Karpas-422 (cell line): ENCODE results near the gene SMIM36. TPM values are rescaled to one million over a fixed set of nuclear protein-coding genes. Genes with fewer than 3 reads are reported as not detected.
"Not testable (repeated sequence)": the region's sequence is repeated elsewhere in the genome, so short reads cannot be mapped to it uniquely, and the experiment has no call there.

Source experiments
- DNase-seq: peaks from one replicate; pipeline ENCODE4 v3.0.0-alpha.2; 2015
- H2AFZ ChIP-seq: fragments of 200-600 bp; sonication (generic); 2 replicates; pipeline ENCODE4 v1.6.1; 2014; ENCODE audit warnings: antibody characterized with exemption, low read length, mixed read lengths
- H3K27ac ChIP-seq: fragments of 200-600 bp; sonication (generic); 2 replicates; pipeline ENCODE4 v1.5.1; 2014; ENCODE audit warnings: mild to moderate bottlenecking, low read length, moderate library complexity
- H3K27me3 ChIP-seq: fragments of 200-600 bp; sonication (generic); 2 replicates; pipeline ENCODE4 v1.6.1; 2014; ENCODE audit warnings: low read length, mixed read lengths
- H3K36me3 ChIP-seq: fragments of 200-600 bp; sonication (generic); 2 replicates; pipeline ENCODE4 v1.6.1; 2014; ENCODE audit warnings: low read length, mixed read lengths; ENCODE audit not compliant: insufficient read depth
- H3K4me1 ChIP-seq: fragments of 200-600 bp; sonication (generic); 2 replicates; pipeline ENCODE4 v1.6.1; 2014; ENCODE audit warnings: mild to moderate bottlenecking, low read length, mixed read lengths
- H3K4me2 ChIP-seq: fragments of 200-600 bp; sonication (generic); 2 replicates; pipeline ENCODE4 v1.6.1; 2014; ENCODE audit warnings: low read length, low read depth, mild to moderate bottlenecking; ENCODE audit not compliant: poor library complexity, severe bottlenecking
- H3K4me3 ChIP-seq: fragments of 200-600 bp; sonication (generic); 2 replicates; pipeline ENCODE4 v1.5.1; 2014; ENCODE audit warnings: mild to moderate bottlenecking, antibody characterized with exemption, low read length, mixed read lengths
- H3K79me2 ChIP-seq: fragments of 200-600 bp; sonication (generic); 2 replicates; pipeline ENCODE4 v1.6.1; 2014; ENCODE audit warnings: mild to moderate bottlenecking, low read length, mixed read lengths
- H3K9ac ChIP-seq: fragments of 200-600 bp; sonication (generic); 2 replicates; pipeline ENCODE4 v1.6.0; 2014; ENCODE audit warnings: low read length
- H3K9me2 ChIP-seq: fragments of 200-600 bp; sonication (generic), shearing (Covaris generic); replicated peaks from 2 replicates; pipeline ENCODE4 v1.6.0; 2014; ENCODE audit warnings: mild to moderate bottlenecking, low read length, moderate library complexity; ENCODE audit not compliant: insufficient read depth
- H3K9me3 ChIP-seq: fragments of 300-700, 200-600 bp; sonication (generic); 2 replicates; pipeline ENCODE4 v1.6.1; 2014; ENCODE audit warnings: low read length, mixed read lengths
- H4K20me1 ChIP-seq: fragments of 200-600 bp; sonication (generic); 2 replicates; pipeline ENCODE4 v1.6.1; 2014; ENCODE audit warnings: mild to moderate bottlenecking, antibody characterized with exemption, low read length, low read depth; ENCODE audit not compliant: insufficient read depth
- total RNA-seq: library from RNA; depleted of rRNA; stranded (reverse); fragments of >200 nt; shearing (Covaris generic); gene quantifications from 2 replicates; pipeline ENCODE4 v1.2.3, GENCODE V29; 2014; ENCODE audit warnings: low replicate concordance

The SMIM36 gene
- total RNA-seq, 1 experiment from 2014 or later = not detected

DNA sequence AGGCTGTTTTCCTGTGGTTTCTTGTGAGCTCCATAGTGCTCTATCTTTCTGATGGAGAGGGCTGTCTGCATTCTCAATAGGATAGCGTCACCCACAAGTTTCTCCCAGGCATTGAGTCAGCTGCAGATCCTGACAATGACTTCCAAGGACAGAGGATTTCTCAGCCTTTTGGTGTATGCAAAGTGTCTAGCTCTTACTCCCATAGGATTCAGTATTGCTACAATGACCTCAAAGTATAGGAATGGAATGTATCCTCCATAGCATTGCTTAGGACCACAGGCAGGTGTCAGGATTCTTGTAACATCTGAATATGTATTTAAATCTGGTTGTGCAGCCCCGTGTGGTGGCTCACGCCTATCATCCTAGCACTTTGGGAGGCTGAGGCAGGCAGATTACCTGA, 32.3 kb downstream of the SMIM36 start:
- Histone ChIP-seq H3K27ac (no peak overlapping the region), H3K4me2 (no peak overlapping the region), H3K9ac (no peak overlapping the region), H3K4me3 (no peak overlapping the region), H4K20me1 (no peaks in the 10 kb centered on the region), H3K27me3 (no peaks in the 10 kb centered on the region), H2AFZ (no peak overlapping the region), H3K36me3 (no peaks in the 10 kb centered on the region), H3K9me3 (no peaks in the 10 kb centered on the region), H3K9me2 (no peaks in the 10 kb centered on the region), H3K4me1 (peaks cover 4% of the 10 kb centered on the region), H3K79me2 (no peaks in the 10 kb centered on the region)
- no peak for DNase-seq

DNA sequence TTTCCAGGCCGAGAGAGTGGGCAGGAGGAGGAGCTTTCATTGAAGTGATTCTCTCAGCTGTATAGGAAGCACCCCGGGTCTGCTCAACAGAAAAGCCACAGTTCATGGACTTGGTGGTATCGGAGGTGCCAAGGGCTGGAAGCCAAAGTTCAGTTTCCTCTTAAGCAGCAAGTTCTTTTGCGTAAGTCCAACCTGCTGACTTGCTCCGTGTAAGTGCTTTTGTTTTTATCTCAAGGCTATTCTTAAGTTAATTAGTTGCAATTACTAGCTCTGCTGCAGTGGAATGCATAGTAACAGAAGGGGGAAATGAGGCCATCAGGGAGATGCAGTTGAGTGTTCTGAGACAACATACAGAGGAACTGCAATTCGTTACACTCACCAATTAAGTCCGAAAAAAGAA, 44.6 kb downstream of the SMIM36 start:
- H3K79me2 ChIP-seq = no peaks in the 10 kb centered on the region
- H3K36me3 ChIP-seq = no peaks in the 10 kb centered on the region
- no peak overlapping the region for H3K4me3 ChIP-seq
- no peak overlapping the region for H3K9ac ChIP-seq
- H3K27ac ChIP-seq = no peak overlapping the region
- no peaks in the 10 kb centered on the region for H4K20me1 ChIP-seq
- no peak for DNase-seq
- H3K4me2 ChIP-seq = no peak overlapping the region
- H3K9me3 ChIP-seq = no peaks in the 10 kb centered on the region
- H3K4me1 ChIP-seq = peaks cover 8% of the 10 kb centered on the region
- no peaks in the 10 kb centered on the region for H3K9me2 ChIP-seq
- no peak overlapping the region for H2AFZ ChIP-seq
- no peaks in the 10 kb centered on the region for H3K27me3 ChIP-seq

DNA sequence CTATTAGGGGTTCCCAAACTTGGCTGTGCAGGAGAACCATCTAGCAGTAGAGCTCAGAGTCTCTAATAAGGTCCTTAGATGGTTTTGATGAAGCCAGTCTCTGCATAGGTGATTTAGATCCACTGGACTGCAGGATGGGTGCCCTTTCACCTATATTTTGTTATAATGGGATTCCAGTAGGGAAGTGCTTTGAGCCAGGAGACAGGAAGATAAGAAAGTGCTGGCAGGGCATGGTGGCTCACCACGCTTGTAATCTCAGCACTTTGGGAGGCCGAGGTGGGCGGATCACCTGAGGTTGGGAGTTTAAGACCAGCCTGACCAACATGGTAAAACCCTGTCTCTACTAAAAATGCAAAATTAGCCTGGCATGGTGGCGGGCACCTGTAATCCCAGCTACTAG, 45.5 kb downstream of the SMIM36 start:
- not testable (repeated sequence) for H3K9ac ChIP-seq, H3K9me3 ChIP-seq

DNA sequence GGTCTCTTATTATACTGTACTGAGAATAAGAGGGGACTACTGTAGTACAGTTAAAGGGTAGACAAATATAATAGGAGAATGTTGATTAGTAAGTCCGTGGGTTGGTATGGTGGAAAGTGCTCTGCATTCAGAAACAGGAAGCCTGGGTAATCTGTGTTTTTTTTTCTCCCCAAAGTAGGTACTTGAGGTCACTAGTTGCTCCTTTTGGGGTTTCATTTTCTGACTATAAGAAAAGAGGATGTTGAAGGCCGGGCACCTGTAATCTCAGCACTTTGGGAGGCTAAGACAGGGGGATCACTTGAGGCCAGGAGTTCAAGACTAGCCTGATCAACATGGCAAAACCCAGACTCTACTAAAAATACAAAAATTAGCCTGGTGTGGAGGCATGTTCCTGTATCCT, 47.7 kb downstream of the SMIM36 start:
- Histone ChIP-seq H3K9me3 (no peaks in the 10 kb centered on the region), H3K9ac (no peak overlapping the region), H3K9me2 (no peaks in the 10 kb centered on the region), H3K4me1 (peaks cover 8% of the 10 kb centered on the region), H3K79me2 (no peaks in the 10 kb centered on the region), H3K27ac (no peak overlapping the region), H4K20me1 (no peaks in the 10 kb centered on the region), H3K4me3 (no peak overlapping the region), H2AFZ (no peak overlapping the region), H3K27me3 (no peaks in the 10 kb centered on the region), H3K4me2 (no peak overlapping the region), H3K36me3 (no peaks in the 10 kb centered on the region)
- DNase-seq = peak; percentile 56

More for the DNA sequence above, 45.5 kb downstream of the SMIM36 start:
- H3K9me2 ChIP-seq, H3K4me1 ChIP-seq, H3K36me3 ChIP-seq, H3K27me3 ChIP-seq, DNase-seq, H3K79me2 ChIP-seq, H3K27ac ChIP-seq, H2AFZ ChIP-seq, H3K4me3 ChIP-seq, H4K20me1 ChIP-seq, H3K4me2 ChIP-seq: not testable (repeated sequence)

DNA sequence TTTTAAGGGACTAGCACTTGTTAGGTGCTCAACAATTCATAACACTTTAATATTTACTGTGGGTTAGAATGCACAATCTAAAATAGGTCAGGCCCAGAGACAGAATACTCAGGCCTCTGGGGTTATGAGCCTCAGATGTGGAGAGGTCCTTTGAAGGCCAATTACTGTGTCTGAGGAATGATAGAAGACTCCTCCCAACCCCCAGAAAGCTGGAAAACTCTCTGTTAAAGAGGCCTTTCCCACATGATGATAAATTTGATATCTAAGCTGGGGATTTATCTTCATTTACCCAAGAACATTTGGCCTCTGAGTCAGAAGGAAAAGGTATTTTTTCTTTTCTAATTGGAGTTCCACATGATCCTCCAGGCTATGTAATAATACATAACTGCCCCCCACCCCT, 48.5 kb downstream of the SMIM36 start:
- no peak overlapping the region for H3K9ac ChIP-seq

DNA sequence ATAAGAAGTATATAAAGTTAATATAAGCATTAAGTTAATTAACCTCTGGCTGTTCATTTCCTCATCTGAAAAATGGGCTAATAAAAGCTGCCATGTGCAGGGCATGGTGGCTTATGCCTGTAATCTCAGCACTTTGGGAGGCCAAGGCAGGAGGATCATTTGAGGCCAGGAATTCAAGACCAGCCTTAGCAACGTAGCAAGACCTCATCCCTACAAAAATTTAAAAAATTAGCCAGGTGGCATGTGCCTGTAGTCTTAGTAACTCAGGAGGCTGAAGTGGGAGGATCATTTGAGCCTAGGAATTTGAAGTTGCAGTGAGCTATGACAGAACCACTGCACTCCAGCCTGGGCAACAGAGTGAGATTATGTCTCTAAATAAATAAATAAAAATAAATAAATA, 49.0 kb downstream of the SMIM36 start:
- Histone ChIP-seq H3K4me3 (no peak overlapping the region), H3K27ac (no peak overlapping the region), H3K9me3 (no peaks in the 10 kb centered on the region), H2AFZ (no peak overlapping the region), H3K4me2 (no peak overlapping the region), H3K79me2 (no peaks in the 10 kb centered on the region), H3K4me1 (peaks cover 8% of the 10 kb centered on the region), H3K9ac (no peak overlapping the region), H4K20me1 (no peaks in the 10 kb centered on the region), H3K9me2 (no peaks in the 10 kb centered on the region), H3K27me3 (no peaks in the 10 kb centered on the region), H3K36me3 (no peaks in the 10 kb centered on the region)
- no peak for DNase-seq

More for the DNA sequence above, 48.5 kb downstream of the SMIM36 start:
- Histone ChIP-seq H3K27me3 (no peaks in the 10 kb centered on the region), H3K36me3 (no peaks in the 10 kb centered on the region), H3K27ac (no peak overlapping the region), H2AFZ (no peak overlapping the region), H3K4me1 (peaks cover 8% of the 10 kb centered on the region), H3K4me3 (no peak overlapping the region), H3K9me2 (no peaks in the 10 kb centered on the region), H3K4me2 (no peak overlapping the region), H3K9me3 (no peaks in the 10 kb centered on the region), H3K79me2 (no peaks in the 10 kb centered on the region), H4K20me1 (no peaks in the 10 kb centered on the region)
- no peak for DNase-seq

DNA sequence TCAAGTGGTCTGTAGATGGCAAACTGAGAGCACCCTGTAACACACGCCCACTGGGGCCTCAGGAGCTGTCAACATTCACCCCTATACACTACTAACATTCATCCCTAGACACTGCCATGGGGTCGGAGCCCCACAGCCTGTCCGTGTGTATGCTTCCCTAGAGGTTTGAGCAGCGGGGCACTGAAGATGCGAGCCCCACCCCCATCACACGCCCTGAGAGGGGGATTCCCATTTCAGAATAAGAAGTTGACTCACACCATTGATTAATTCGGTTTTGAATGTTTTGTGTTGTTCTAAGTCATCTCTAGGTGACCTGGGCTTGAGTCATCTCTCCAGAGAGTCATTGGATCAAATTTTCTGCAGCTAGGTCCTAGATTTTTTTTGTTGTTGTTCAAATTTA, 52.3 kb downstream of the SMIM36 start:
- H3K4me1 ChIP-seq = peaks cover 6% of the 10 kb centered on the region
- no peaks in the 10 kb centered on the region for H3K36me3 ChIP-seq
- H4K20me1 ChIP-seq = no peaks in the 10 kb centered on the region
- H3K4me2 ChIP-seq = no peak overlapping the region
- H3K27me3 ChIP-seq = no peaks in the 10 kb centered on the region
- H3K27ac ChIP-seq = no peak overlapping the region
- H3K9me3 ChIP-seq = no peaks in the 10 kb centered on the region
- H3K9ac ChIP-seq = no peak overlapping the region
- no peak overlapping the region for H3K4me3 ChIP-seq
- H2AFZ ChIP-seq = no peak overlapping the region
- no peaks in the 10 kb centered on the region for H3K79me2 ChIP-seq
- no peaks in the 10 kb centered on the region for H3K9me2 ChIP-seq
- no peak for DNase-seq

DNA sequence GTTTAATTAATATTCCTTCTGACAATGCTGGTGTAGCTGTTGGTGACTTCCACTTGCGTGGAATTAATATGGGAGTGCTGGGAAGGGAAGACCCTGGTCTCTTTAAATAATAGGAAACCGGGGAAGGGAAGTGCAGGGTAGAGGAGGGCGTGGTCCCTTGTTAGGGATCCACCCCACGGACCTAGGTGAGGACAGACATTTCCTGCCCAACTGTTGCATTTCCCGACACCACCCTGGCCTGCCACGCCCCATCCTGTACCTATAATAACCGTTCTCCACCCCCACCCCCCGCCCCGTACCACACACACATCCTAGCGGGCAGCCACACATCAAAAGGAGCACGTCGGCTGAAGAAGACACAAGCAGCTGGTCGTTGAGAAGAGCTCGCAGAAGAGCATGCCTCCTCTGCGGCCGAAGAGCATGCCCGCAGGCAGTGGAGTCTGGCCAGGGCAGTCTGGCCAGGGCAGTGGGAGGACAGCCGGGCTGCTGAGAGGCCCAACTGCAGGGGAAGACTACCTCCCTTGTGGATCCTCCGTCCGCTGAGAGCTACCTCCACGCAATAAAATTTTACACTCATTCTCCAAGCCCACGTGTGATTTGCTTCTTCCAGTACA, 52.9 kb downstream of the SMIM36 start:
- Histone ChIP-seq H3K36me3 (no peaks in the 10 kb centered on the region), H3K9ac (no peak overlapping the region), H3K4me2 (no peak overlapping the region), H3K9me3 (no peaks in the 10 kb centered on the region), H3K4me1 (peaks cover under 1% of the 10 kb centered on the region), H3K27me3 (no peaks in the 10 kb centered on the region), H4K20me1 (no peaks in the 10 kb centered on the region), H3K9me2 (no peaks in the 10 kb centered on the region), H3K79me2 (no peaks in the 10 kb centered on the region), H2AFZ (no peak overlapping the region), H3K4me3 (no peak overlapping the region), H3K27ac (no peak overlapping the region)
- no peak for DNase-seq
